GM12875 (cell line): Measurements from ENCODE around the gene FN3K.

ENCODE experiments used
- H3K4me3 ChIP-seq: one replicate; pipeline ENCODE4 v1.5.1; 2011; ENCODE audit warnings: low read depth, low read length, control low read depth
- CTCF ChIP-seq: IDR thresholded peaks from 2 replicates; pipeline ENCODE4 v1.5.1; 2011; ENCODE audit warnings: low read depth, mild to moderate bottlenecking, control low read depth, inconsistent platforms, low read length, moderate library complexity, borderline replicate concordance; ENCODE audit not compliant: insufficient read depth

FN3K gene

DNA sequence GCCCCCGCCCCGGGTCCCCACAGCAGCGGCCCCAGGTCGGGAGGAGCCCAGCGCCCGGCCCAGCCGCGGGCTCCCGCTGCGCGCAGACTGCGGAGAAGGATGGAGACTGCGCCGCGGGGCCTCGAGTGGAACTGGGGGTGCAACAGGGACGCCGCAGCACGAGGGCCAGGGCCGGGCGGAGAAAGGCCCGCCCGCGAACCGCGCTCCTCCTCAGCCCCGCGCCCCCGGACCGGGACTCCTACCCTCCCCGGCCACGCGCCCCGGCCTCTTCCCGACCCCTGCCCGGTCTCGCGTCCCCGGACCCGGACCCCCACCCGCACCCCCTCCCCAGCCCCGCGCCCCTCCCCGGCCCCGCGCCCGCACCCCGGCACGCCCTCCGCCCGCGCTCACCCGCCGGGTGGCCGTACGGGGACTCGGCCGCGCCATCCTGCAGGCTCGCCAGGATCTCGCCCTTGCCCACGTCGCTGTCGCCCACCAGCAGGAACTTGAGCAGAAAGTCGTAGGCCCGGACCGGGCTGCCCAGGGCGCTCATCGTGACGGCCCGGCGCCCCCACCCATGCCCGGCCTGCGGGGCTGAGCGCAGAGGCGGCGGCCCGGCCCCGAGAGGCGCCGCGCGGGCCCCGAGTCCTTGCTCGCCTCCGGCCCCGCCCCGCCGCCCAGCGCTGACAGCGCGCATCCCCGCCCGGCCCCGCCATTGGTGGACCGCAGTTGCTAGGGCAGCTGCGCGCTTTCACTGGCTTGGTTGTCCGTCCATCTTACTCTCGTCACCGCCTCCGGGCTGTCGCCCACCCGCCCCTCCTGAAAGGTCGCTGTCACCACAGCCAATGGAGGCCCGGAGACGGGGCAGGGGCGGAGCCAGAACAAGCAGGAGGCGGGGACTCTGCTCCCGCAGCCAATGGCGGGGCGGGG lies 37.1 kb upstream of the FN3K start, which contains the start of gene RAB40B:
TSS of gene RAB40B (minus strand) at position 634 of the 909 bp plus-strand sequence. CDS start at position 532, 102 bp downstream.
- H3K4me3 ChIP-seq = peak within 1 kb of the TSS; percentile 53
- no peak for TF ChIP-seq CTCF

- TF ChIP-seq CTCF = no peak
- peak overlapping the region; percentile 25 for H3K4me3 ChIP-seq
These were observed 36.4 kb upstream of the FN3K start for GRCh38 chr17:82698974-82699442.

DNA sequence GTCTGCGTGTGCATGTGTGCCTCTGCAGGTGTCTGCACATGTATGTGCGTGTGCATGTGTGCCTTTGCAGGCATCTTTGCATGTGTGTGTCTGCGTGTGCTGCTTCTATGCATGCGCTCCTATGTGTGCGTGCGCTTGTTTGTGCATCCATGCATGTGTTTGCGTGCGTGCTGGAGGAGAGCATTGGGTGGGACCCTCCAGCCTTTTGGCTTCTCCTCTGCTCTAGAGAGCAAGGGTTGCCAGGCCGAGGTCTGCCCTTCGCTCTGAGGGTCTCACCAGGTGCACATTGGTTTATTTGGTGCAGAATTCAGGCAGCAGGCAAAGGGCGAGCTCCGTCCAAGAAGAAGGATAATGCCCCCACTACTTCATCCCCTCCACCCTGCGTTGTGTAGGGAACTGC lies 35.9 kb upstream of the FN3K start:
- no peak overlapping the region for H3K4me3 ChIP-seq
- TF ChIP-seq CTCF = no peak

GRCh38 chr17:82702231-82702927 lies 33.0 kb upstream of the FN3K start:
- no peak overlapping the region for H3K4me3 ChIP-seq
- no peak for TF ChIP-seq CTCF

GRCh38 chr17:82703036-82703745 lies 32.2 kb upstream of the FN3K start:
- no peak overlapping the region for H3K4me3 ChIP-seq
- no peak for TF ChIP-seq CTCF

- no peak overlapping the region for H3K4me3 ChIP-seq
- no peak for TF ChIP-seq CTCF
These were observed 31.2 kb upstream of the FN3K start for GRCh38 chr17:82703935-82704865.
